Measurements from ENCODE around the gene PIP4K2B. TPM values are rescaled to one million over a fixed set of nuclear protein-coding genes. Genes with fewer than 3 reads are reported as not detected.

PIP4K2B gene
- total and polyA plus RNA-seq, 9 of the 15 experiments (the other 6 are each of a cell fraction or from before 2014, with no cell fraction given) = 3.7 to 29.9 (median 23.0) TPM

- TF ChIP-seq NR2C1 (IDR thresholded peaks at IDR 0.05) (no peak; the same call in 1 of the 2 replicates), NR2C1 (tag; IDR thresholded peaks at IDR 0.05) (no peak), HINFP (tag; conservative IDR thresholded peaks at IDR 0.05; ENCODE audit: low read depth) (no peak), NFXL1 (CRISPR knock-in tag; IDR thresholded peaks at IDR 0.05) (no peak), NKRF (IDR thresholded peaks at IDR 0.05; ENCODE audit: borderline replicate concordance) (peak; percentile 77; the same call in 1 of the 2 replicates), ZNF785 (CRISPR knock-in tag; IDR thresholded peaks at IDR 0.05) (no peak), ZNF398 (CRISPR knock-in tag; IDR thresholded peaks at IDR 0.05) (no peak), GTF2A2 (tag; IDR thresholded peaks at IDR 0.05) (no peak), ATF4 (CRISPR knock-in tag; IDR thresholded peaks at IDR 0.05) (no peak), ZC3H11A (IDR thresholded peaks at IDR 0.05; ENCODE audit: low read depth, low read length) (no peak), TCFL5 (CRISPR knock-in tag; conservative IDR thresholded peaks at IDR 0.05) (no peak), TAF9B (IDR thresholded peaks at IDR 0.05; ENCODE audit: partially characterized antibody) (peak; percentile 41), SRF (CRISPR knock-in tag; IDR thresholded peaks at IDR 0.05) (no peak), FOXM1 (IDR thresholded peaks at IDR 0.05; ENCODE audit: low read depth) (no peak), FOXM1 (CRISPR knock-in tag; IDR thresholded peaks at IDR 0.05; ENCODE audit: low read depth) (no peak), GTF3C2 (IDR thresholded peaks at IDR 0.05; ENCODE audit: borderline replicate concordance, extremely low read depth, insufficient read length) (no peak), NFIX (CRISPR knock-in tag; IDR thresholded peaks at IDR 0.05; ENCODE audit: low read depth) (no peak)
Observed at GRCh38 chr17:38751144-38751807, 48.1 kb downstream of the PIP4K2B start (continued).
